ENCODE measurements around the gene TMEM132C.
A peak's percentile ranks its signal among the peaks of the same experiment; 100 is the strongest.

TMEM132C gene

DNA sequence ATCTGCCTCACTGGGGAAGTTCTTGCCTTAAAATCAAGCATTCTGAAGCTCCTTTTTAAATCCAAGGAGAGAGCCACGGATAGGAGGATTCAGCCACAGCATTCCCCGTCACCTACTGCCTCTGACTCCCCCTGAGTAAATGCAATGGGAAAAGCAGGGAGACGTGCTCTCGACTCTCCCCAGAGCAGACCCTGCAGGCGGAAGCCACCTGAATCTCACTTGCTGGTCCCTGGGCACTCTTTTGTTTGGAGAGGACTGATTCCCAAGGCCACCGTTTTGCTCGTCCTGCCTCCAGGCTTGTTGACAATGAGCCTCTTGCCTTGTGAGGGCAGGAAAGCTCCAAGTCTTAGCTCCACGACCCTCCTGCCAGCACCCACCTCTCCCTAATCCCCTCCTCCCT, 352.3 kb downstream of the TMEM132C start:
- no peak for DNase-seq

DNA sequence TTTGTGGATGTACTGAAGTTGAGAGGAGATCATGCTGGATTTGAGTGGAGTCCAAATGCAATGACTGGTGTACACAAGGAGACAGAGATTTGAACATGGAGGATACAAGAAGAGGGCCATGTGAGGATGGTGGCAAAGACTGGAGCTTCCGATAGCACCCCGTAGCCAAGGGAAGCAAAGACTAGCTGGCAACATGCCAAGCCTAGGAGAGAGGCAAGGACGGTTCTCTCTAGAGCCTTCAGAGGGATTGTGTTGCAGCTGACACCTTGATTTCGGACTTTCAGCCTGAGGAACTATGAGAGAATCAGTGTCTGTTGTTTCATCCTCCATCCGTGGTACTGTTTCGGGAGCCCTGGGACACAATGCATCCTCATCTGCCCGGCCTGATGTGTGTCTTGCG, 354.3 kb downstream of the TMEM132C start:
- DNase-seq: no peak

DNA sequence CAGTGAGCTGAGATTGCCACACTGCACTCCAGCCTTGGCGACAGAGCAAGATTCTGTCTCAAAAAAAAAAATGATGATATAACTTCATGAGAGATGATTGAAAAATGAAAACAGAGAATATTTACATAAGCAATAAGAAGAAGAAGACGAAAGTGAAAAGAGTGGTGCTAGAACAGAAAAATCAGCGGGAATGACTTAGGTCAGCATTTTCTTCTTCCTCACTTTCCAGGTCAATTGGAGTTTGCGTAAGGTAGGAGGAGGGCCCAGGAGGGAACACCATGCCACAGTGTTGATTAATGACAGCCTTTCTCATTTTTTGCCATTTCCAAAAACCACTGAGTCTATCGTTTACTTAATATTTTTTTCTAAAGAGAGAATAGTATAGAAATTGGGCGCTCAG, 356.8 kb downstream of the TMEM132C start:
- DNase-seq: no peak

DNA sequence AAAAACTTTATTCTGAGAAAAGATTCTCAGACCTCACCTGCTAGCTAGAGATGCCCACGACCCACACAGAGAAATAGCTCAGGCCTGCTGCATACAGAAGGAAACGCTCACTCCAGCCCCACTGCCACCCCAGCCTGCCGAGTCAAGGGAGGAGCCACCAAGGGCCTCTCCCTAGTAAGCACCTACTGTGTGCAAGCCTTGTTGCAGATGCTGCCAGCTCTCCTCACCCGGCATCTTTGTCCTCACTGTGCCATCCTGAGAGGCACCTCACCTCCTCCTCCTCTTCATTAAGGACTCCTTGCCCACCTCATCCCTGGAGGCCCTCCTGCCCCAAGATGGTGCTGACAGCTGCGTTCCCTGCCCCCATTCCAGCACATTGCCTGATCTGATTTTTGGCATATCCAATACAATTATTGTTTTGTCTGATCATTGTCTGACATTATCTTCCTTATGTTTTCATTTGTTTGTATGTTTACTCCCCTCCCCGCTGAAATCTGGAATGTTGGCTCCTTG, 359.9 kb downstream of the TMEM132C start:
- DNase-seq: no peak

DNA sequence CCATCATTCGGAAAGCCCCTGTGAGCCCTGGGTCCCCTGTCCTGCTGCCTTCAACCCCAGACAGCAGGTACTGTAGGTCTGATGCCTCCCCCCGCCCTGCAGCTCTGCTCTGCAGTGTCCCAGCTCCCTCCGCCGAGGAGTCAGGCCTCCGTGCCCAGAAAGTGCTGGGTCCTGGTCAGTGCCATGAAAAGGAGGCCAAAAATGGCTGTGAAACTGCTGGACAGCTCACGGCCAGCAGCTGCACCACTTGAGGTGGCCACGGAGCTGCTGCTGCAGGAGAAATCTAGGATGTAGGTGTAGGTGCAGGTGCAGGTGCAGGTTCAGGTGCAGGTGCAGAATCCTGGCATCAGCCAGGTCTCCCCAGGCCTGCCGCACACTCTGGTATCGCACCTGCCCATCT, 360.7 kb downstream of the TMEM132C start:
- no peak for DNase-seq

DNA sequence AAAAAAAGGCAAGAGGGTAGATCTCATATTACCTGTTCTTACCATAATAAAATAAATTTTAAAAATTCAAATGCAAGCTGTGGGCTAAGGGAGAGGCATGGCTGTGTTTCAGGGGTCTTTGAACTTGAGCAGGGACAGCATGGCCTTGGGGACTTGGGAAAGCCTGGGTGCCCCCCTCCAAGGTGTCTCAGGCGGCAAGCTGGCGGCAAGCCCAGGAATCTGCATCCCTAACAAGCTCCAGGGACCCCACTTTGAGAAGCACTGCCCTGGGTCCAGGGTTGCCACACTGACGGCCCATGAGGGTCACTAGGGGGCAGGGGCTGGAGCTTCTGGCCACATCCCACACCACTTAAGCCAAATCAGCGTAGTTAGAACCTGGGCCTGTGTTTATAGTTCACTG, 363.0 kb downstream of the TMEM132C start:
- no peak for DNase-seq

DNA sequence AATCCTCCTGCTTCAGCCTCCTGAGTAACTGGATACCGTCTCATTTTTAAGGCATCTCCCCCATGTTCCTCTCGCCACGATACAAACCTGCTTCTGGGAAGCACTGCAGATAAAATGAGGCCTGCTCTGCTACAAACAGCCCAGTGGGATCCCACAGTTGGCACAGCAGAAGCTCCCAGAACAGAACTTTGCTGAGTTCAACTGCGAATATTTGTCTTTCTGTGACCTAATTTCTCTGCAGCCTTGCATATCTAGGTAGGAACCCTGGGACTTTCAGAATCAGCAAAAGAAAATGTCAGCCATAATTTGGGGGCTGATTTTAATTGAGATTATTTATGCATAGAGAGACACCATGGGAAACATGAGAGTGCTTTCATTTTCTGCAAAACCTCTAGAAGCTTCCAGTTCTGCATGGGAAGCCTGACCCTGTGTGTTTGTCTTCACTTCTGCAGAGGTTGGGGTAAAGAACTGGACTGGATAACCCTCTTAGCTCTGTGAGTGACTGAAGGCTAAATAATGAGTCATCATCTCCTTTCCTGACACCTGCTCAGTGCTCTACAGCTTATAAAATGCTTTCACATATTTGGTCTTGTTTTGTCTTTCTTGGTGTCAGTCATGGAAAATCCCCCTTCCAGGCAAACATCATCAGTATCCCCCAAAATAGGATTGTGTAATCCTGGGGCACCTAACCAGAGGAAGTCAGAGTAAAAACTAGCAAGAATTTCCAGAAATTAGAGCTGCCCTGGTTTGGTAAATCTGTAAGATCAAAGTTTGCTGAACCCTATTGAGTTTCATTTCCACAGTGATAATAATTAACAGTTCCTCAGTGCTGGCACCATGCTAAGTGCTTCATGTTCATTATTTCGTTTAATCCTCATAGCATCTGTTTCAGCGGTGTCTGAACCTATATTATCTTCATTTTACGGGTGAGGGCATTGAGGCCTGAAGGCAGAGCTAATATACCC, 371.0 kb downstream of the TMEM132C start:
- no peak for DNase-seq

DNA sequence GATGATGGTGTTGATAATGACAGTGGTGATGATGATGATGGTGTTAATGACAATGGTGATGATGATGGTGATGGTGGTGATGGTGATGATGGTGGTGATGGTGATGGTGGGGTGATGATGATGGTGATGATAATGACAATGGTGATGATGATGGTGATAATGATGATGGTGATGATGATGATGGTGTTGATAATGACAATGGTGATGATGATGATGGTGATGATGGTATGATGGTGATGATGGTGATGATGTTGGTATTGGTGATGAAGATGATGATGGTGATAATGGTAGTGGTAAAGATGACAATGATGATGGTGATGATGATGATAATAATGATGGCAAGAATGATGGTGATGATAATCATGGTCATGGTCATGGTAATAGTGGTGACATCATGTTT, 372.1 kb downstream of the TMEM132C start:
- DNase-seq: no peak

DNA sequence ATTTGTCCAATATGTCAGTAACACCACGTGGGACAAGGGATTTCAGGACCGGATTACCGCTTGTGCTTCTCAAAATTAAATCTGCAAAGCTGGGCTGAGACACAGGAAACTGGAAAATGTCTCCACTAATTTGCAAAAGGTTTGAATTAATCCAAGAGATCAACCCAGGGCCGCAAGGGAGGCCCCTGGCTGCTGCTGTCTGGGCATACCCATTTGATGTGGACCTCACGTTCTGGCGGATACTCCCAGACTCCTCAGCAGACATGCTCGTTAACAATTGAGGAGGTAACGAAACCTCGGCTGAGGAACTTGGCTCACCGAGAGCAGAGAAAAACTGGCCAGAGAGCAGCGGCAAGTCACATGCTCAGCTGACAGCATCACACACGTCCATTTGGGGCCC, 376.2 kb downstream of the TMEM132C start:
- no peak for DNase-seq

DNA sequence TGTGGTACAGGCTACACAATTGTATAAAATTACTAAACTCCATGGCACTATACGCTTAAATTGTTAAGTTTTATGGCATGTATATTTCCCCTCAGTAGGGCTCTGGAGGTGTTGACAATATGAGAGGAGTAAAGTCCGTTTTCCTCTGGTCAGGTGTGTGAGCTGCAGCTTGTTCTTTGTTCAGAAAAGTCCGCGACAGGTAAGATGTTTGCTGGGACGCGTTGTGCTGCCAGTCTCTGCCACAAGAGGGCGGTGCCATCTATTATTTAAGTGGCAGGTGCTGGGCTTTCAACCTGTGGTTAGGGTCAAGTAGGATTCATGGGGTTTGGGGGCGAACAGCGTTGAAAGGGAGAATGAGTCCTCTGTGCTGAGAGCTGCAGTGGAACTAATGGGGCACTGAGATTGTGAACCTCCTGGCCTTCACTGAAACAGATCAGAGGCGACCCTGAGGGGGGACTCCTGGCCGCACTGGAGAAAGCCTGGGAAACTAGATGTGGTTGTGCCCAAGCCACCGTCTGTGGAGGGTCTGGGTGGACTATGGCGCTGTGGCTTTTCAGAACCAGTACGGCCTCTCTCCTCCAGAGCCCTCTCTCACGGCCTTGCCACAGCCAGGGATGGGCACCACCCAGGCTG, 377.8 kb downstream of the TMEM132C start:
- peak; percentile 26 to 43 for DNase-seq

DNA sequence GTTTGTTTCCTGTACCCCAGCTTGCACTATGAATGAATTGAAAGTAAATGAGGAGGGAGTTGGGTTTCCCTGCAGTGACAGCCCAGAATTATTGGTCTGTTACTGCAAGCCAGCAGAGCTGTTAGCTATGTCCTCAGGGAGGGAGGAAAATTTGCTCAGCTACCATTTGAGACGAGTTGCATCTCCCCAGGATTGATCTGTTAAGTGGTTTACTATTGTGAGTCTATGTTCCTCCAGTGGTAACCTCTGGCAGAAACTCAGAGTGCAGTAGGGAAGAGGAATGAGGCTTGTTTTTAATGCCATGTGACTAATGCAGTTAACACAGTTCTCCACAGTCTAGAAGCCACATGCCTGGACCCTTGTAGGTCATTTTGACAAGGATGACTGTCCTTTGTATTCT, 382.9 kb downstream of the TMEM132C start:
- DNase-seq: no peak

DNA sequence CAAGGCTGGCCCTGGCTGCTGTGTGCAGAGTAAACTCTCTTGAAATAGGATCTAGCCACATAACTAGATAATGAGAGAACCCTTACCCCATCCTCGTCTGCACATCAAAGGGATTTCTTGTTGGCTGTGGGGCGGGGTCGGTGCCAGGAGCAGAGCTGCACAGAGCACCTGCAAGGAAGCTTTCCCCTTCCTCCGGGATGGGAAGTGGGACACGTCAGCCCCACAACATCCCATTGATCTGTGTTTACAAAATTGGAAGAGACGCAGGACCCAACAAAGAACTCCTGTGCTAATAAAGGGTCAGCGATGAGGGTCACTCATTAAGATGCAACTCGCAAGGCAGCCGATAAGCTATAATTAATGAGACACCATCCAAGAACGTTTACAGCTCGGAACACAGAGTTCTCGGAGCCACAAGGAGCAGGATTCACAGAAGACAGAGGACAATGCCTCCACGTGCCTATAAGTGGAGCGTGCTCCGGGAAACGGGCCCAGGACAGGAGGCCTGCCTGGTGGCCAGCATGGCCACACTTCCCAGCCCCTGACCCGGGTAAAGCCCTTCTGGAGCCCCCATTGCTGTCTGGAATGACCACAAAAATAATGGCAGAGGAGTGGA, 385.3 kb downstream of the TMEM132C start:
- no peak for DNase-seq

DNA sequence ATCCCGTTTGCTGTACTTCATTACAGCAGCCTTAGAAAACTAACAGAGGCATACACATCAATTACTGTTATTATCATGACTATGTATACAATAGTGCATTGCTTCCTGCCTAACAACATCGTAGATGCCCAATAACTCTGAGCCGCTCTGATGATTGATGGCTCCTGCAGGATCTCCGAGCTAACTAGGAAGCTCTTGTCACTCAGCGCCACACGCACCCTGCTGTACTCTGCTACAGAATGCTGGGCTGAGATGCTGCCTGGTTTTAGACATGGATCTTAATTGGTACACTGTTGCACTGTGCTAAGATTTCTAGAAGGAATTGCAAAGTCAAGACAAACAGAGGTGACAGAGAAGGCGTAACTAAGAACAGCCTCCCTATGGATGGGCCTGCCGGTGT, 387.5 kb downstream of the TMEM132C start:
- DNase-seq: no peak

DNA sequence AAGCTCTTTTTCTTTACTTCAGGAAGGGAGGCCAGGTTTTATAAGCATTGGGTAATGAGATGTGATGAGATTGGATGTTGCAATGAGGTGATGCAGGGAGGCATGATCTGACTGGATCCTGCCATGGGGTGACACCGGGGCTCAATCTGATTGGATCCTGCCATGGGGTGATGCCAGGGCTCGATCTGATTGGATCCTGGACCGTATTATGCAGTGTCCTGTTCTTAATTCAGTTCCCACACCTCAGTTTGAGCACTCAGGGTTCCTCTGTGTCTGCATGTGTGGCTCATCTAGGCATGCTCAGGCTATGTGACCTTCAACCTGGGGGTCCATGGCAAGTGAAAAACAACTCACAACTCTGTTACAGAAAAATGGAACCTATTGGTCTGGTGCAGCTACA, 390.4 kb downstream of the TMEM132C start:
- no peak for DNase-seq

DNA sequence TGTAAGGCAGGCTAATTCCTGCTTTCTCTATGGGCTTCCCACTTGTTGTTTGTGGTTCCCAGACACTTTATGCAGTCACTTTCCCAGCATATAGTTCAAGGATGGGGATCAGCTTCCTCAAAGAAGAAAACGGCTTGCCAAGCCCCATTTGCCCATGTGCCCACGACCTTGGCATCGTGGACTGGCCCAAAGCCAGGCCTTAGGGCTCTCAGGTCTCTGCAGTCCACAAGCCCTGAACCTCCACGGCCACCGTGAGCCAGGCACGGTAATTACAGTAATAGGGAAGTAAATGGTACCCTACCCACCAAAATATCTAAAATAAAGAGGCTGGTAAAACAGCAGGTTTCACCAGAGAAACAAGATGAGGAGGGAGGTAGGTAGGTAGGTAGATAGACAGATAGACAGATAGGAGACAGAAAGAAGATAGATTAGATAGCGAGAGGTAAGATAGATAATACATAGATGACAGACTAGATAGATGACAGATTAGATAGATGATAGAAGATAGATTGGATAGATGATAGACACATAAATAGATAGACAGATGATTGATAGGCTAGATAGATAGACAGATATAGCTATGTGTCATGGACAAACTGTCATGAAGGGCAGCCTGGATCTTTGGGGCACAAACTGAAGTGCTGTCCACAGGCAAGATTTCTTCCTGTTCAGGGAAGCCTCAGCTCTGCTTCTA, 393.7 kb downstream of the TMEM132C start:
- no peak for DNase-seq

DNA sequence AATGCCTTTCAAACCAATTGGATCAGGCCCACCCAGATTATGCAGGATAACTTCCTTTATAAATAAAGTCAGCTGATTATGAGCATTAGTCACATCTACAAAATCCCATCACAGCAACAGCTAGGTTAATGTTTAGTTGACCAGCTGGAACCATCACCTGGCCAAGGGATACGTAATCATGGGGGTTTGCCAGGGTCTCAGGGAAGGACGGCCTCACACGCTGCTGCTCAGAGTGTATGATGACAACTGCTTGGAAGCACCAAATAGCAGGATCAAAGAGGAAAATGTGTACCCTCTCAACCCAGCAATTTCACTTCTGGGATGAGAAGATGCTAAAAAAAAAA, 394.2 kb downstream of the TMEM132C start:
- DNase-seq: no peak

DNA sequence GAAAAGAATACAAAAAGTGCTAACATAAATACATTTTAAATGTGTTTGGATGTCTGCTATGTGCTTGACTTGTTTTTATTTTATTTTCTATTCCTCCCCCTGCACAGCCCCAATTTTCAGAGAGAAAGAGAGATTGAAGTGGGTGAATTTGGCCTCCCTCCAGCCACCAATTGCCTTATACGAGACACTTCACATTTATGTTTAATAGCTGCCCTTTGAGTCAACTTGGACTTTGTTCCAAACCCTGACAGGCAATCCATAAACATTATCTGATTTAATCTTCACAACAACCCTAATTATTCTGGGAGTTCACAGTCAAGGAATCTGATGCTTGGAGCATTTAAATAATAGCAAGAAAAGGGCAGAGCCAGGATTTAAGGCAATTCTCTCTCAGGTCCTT, 395.1 kb downstream of the TMEM132C start:
- no peak for DNase-seq

DNA sequence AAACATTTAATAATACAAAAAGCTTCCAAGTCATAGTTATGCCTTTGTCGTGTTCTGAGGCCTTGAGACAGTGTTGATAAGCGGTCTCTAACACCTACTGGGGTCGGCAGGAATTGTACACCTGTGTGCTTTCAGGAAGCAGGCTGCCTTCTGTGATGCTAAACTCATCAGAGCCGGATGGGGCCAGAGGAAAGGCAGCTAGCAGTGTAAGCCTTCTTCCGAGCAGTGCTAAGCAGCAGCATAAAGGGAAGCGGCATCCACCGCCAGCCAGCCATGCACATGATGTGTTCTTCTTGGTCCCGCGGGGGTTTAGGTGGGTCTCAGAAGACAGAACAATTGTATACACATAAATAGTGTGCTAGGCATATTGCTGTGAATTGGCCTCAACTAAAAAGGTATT, 397.5 kb downstream of the TMEM132C start:
- no peak for DNase-seq

DNA sequence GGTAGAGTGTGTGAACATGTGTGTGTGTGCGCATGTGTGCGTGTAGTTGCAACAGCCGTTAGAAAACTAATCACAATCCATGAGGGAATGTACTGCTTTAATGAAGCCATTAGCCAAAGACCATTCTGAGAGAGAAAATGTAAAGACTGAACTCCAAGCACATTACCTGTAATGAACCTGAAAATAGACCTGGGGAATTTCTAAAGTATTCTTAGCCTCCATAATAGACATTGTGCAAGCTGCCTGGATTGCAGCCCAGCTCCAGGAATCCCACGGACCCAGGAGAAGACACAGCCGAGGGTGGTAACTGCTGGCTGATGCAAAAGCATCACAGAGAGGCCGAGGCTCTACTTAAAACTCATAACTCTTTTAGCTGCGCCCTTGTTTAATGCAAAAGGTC, 400.2 kb downstream of the TMEM132C start:
- DNase-seq: no peak

DNA sequence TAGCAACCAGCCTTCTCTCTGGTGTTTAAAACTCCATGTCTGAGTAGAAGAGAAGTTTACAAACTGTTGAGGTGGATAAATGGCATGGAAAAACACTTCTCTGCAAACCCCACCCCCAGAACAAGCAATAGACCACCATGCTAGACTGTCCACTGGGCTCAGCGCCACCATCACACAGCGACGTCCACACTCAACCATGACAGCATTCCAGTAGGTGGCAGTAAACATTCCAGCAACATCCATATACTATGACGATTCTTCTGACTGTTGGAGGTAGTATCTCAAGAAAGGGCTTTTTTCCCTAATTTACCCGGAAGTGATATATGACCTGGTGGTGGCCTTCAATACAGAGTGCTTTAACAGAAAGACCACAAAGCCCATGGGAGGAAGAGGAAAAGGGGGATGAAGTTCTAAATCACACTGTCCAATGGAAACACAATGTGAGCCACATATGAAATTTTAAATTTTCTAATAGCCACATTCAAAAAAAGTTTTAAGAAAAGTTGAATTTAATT, 404.6 kb downstream of the TMEM132C start:
- DNase-seq: no peak

DNA sequence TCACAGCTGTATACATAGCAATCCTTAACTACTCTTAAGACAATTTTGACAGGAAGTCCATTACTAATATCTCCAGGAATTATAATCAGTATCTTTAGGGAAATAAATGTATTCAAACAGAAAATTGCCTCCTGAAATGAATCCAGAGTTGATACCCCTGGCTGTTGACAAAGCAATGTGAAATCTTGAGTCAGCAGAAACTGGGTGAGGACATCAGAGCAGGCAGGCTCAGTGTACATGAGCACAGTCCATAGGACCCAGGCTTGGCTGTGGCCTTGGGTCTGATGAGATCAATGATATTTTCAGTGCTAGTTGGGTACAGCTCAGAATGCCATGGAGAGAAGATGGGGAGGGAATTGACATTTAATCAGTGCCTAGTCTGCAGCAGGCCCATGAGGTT, 405.5 kb downstream of the TMEM132C start:
- DNase-seq: no peak

DNA sequence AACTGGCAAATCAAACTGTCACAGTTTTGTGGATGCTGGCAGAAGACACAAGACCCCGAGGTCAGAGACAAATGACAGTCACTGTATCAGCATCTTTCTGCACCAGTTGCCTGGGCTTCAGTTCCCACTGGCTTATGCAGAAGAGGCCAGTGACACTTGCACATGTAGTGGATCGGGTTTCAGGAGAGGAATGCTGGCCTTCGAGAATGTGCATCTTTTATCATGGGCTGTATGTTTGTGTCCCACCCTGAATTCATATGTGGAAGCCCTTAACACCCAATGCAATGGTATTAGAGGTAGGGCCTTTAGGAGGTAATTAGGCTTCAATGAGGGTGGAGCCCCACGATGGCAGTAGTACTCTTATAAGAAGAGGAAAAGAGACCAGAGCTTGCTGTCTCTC, 405.9 kb downstream of the TMEM132C start:
- DNase-seq: no peak

DNA sequence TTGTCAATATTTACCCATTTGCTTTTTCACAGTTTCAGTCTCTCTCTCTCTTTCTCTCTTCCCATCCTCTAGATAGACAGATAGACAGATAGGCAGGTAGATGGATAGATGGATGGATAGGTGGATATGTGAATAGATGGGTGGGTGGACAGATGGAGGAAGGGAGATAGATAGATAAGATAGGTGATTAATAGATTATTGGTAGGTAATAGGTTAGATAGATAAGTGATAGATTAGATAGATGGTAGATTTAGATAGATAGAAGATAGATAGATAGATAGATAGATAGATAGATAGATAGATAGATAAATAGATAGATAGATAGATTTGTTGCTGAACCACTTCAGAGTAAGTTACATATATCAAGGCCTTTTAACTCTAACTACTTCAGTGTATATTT, 408.6 kb downstream of the TMEM132C start:
- no peak for DNase-seq

Data from activated CD4-positive, alpha-beta T cell treated with anti-CD3 and anti-CD28 coated beads, Interleukin-2, amount 50 U/mL, for 48 hours (primary cell).